ENCODE data around the gene SMIM7.

SMIM7 gene

DNA sequence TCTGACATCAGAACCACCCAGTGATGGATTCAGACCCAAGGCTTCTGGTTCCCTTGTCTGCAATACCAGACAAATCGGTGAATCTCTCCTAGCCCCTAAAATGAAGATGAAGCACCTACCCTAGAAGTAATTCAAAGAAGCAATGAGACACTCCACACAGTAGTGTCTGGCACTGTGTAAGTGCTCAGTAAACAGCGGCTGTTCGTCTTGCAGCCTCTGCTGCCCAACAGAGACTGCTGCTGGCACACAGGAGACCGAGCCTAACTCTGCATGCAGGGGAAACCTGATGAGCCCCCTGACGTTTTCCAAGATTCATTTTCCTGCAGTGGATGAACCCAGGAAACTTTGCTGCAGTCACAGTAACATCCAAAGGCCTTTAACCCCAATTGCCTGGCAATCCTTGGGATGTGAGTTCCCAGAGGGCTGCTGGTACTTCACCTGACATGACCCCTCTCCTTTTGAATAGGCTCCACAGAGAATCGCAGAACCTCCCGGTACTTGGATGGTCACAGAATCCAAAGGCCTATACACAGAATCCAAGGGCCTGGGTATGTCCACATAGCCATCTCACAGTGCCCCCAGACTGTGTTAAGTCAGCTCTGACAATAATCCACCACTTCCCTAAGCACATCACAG is 38.7 kb downstream of the SMIM7 start:
- DNase-seq (ENCODE audit: low read depth), result no peak

GRCh38 chr19:16620584-16620983 is 39.4 kb downstream of the SMIM7 start:
- no peak for DNase-seq (ENCODE audit: low read depth)

GRCh38 chr19:16620018-16620417 is 39.9 kb downstream of the SMIM7 start:
- no peak for DNase-seq (ENCODE audit: low read depth)

GRCh38 chr19:16619457-16619856 is 40.5 kb downstream of the SMIM7 start:
- no peak for DNase-seq (ENCODE audit: low read depth)

DNA sequence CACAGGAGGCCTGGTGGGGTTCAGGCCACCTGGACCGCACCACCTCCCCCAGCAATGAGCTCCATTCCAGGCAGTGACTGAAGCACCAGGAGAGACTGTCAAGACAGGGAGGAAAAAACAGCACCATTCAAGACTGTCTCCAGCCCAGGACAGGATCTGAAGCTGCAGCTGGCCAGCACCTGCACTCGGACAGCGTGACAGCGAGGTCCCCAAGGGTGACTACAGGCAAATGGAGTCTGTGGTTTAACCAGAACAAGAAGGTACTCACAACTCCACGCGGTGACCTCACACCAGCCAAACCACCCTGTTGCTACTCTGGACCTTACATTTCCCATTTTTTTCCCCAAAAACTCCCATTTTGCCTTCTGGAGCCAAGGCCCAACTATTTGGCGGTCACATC is 41.7 kb downstream of the SMIM7 start:
- no peak for DNase-seq (ENCODE audit: low read depth)

GRCh38 chr19:16615808-16616207 is 44.1 kb downstream of the SMIM7 start:
- DNase-seq (ENCODE audit: low read depth), result no peak

- no peak for DNase-seq (ENCODE audit: low read depth)
Measured at GRCh38 chr19:16614941-16615340, 45.0 kb downstream of the SMIM7 start.

GRCh38 chr19:16613841-16614240 is 46.1 kb downstream of the SMIM7 start:
- DNase-seq (ENCODE audit: low read depth), result no peak

DNA sequence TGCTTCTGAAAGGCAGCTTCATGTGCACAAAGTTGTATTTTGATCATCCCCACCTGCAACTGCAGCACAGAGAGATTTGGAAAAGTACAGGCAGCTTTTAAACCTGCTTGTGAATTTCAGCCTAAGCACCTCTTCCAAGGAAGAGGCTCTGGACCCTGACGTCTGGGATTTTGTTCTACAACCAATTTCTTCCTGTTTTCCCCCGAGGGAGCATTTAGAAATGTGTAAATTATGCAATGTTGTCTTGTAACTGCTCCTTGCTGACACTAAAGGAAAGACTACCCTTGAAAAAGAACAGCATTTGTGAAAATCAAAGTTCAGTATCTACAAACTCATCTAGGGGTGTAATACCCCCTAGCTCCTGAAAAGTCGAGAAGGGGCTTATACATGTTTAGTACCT is 47.3 kb downstream of the SMIM7 start:
- no peak for DNase-seq (ENCODE audit: low read depth)

- DNase-seq (ENCODE audit: low read depth), result no peak
Measured at GRCh38 chr19:16611121-16611520, 48.8 kb downstream of the SMIM7 start.

DNA sequence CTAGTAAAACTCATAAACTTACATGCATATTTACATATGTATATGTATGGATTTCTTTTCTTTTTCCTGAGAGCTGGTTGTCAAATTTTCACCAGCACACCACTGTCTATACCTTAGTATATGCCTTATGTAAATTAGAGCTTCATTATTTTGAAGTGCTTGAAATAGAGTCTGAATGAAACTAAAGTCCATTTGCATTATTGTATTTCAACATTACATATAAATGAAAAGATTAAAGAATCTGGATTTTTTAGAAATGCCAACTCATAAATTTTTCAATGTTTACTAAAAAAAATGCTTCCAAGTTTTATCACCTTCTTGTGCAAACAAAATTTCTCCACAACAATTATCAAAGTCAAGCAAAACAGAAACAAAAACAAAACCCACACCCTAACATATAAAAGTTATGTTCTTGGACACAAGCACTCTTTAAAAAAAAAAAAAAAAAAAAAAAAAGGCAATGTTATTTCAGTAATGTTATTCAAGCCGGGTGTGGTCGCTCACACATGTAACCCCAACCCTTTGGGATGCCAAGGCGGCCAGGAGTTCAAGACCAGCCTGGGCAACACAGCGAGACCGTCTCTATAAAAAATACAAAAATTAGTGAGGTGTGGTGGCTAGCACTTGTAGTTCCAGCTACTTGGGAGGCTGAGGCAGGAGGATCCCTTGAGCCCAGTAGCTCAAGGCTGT is 50.3 kb downstream of the SMIM7 start:
- DNase-seq (ENCODE audit: low read depth), result no peak

DNA sequence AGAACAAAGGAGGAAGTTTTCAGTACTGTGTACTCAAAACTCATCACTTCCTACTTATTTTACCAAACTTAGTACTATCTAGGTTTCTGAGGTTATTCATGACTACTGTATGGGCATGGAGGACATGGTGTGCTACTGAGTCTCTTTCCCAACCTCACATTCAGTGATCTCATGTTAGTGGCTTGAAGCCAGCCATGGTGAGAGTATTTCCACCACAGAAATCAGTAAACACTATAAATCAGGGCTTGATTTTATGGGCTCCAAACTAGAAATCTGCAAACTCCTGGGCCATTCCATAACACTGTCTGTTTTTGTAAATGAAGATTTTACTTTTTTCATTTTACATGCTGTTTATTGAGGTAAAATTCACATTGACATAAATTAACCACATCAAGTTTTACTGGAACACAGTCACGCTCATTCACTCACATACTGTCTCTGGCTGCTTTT is 51.6 kb downstream of the SMIM7 start:
- DNase-seq (ENCODE audit: low read depth), result no peak

DNA sequence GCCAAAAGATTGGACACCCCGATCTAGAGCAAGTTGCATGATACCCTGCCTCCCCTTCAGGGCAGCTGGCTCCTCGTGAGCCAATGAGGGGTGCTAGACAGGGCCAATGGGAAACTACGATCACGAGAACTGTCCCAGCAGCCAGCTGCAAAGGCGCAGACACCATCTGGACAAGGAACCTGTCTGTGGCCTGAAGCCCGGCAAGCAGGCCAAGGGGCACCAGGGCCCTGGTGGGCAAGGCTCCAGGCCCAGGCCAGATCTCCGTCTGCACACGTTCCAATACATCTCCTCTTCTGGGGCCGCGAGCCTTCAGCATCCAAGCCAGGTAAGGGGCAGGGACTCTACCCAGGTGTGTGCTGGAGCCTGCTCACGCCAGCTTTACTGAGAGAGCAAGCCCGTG is 52.1 kb downstream of the SMIM7 start:
- no peak for DNase-seq (ENCODE audit: low read depth)

GRCh38 chr19:16605553-16605994 is 54.4 kb downstream of the SMIM7 start:
- DNase-seq (ENCODE audit: low read depth), result no peak

DNA sequence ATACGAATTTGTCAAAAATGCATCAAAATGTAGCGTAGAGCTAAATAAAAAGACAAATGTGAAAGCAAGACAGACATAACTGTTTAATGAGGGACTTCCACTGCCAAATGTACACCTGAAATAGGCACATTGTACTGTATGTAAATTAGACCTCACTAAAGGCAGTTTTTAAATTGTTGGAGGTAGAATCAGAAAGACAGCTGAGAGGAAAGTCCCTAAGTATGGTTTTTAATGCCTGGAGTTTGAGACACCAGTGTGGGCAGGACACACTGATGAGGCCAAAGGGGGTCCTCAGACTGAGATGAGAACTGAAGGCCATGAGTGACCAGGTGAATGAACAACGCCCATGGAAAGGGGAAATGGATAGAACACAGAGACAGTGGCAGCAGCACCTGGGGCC is 54.8 kb downstream of the SMIM7 start:
- no peak for DNase-seq (ENCODE audit: low read depth)

DNA sequence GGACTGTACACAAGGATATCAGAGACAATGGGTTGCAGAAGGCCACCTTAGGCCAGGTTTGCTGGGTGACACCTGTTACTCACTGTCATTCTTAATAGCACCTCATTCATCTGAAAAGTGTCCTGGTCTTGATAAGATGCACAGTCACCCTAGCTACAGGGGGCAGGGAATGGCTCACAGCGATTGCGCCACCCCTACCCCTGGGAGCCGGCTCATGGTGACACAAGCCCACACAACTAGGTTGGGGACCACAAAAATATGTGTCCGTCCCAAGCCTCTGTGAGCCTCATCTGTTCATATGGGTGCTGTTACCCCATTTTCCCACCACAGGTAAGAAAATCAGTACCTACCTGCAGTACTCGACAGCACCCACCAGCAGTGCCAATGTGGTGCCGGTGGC is 55.3 kb downstream of the SMIM7 start:
- DNase-seq (ENCODE audit: low read depth), result no peak

- no peak for DNase-seq (ENCODE audit: low read depth)
Measured at GRCh38 chr19:16603090-16603489, 56.9 kb downstream of the SMIM7 start.

DNA sequence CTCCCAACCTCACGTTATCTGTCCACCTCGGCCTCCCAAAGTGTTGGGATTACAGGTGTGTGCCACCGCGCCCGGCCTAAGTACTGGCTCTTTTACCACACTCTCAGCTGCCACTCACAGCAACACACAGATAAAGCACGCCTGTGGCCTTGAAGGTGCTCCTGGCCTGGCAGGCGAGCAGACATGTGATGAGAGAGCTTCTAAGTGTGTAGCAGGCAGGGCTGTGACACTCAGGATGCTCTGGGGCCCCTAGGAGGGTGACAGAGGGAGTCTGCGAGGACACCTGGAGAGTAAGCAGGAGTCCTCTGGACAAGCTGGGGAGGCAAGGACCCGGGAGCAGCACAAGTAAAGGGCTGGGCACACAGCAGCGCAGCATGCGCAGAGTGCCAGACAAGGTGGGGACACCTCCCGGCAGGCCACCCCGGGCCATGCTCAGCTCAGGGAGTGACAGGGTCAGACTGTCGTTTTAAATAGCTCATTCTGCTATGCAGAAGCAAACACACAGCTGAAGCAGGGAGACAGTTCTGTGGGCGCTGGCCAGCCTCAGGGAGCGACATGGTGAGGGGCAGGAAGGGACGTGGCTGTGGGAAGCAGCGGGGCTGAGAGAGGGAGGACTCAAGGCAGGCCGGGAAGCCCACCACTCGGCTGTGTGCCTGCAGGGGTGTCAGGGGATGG is 58.4 kb downstream of the SMIM7 start:
- DNase-seq (ENCODE audit: low read depth), result no peak

GRCh38 chr19:16600824-16601223 is 59.1 kb downstream of the SMIM7 start:
- DNase-seq (ENCODE audit: low read depth), result no peak

GRCh38 chr19:16599655-16600346 is 60.1 kb downstream of the SMIM7 start:
- DNase-seq (ENCODE audit: low read depth), result no peak

DNA sequence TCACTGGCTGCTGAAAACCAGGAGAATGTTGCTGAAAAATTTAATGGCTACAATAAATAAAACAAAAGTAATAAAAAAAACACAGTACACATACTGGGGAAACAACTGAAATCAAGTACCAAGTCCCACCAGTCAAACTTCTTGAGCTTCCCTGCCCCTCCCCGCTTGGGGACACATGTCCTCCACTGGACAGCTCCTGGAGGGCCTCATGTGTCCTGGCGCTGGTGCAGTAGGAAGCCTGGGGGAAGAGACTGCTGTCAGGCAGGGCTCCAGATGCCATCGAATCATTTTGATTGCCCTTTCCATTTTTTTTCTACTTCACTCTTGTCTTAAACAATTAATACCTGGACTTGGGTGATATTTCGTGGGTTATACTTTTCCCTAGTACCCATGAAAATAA is 61.1 kb downstream of the SMIM7 start:
- no peak for DNase-seq (ENCODE audit: low read depth)

DNA sequence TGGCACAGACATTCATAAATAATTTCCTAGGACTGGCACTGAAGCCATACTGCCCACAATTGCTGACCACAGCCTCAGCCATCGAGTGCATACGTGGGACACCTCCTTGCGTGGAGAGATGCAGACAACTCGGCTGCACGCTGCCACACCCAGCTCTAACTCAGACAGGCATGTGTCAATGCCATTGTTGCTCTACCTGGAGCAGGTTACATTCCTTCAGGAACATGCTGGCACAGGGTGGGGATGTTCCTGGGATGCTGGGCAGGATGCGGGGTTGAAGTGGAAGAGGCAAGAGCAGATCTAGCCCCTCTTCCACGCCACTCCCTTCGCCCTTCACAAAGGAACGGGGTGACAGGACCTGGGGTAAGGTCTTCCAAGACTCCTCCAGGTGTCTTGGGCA is 63.5 kb downstream of the SMIM7 start:
- DNase-seq (ENCODE audit: low read depth), result no peak

All from T follicular helper cell (primary cell).